Gastrocnemius medialis (tissue), 4 donors: Measurements from ENCODE around the gene CCDC40.

Source experiments
- CTCF ChIP-seq, 5 experiments: fragments of 450-650 bp in 3 of 5; fragments of 200-600 bp in 2 of 5; sonication (generic) in 2 of 5; IDR thresholded peaks in 4 of 5; conservative IDR thresholded peaks in 1 of 5; 1 replicate in 4 of 5; 2 replicates in 1 of 5; pipeline ENCODE4 v1.5.1; 2016 to 2019; ENCODE audit warnings: antibody characterized with exemption in 5 of 5, mild to moderate bottlenecking in 3 of 5, moderate library complexity in 3 of 5
- POLR2A ChIP-seq, 2 donors: fragments of 450-650 bp; IDR thresholded peaks; one replicate each; pipeline ENCODE4 v1.6.1; 2017; ENCODE audit warnings: antibody characterized with exemption in 2 of 2, mild to moderate bottlenecking in 2 of 2, moderate library complexity in 2 of 2

GRCh38 chr17:80114758-80115157, 78.3 kb downstream of the CCDC40 start:
- no peak for TF ChIP-seq CTCF (IDR thresholded peaks at IDR 0.05 in 4 of 5, conservative IDR thresholded peaks at IDR 0.05 in 1 of 5)
- TF ChIP-seq POLR2A (IDR thresholded peaks at IDR 0.05) = no peak
